HG03442 (cell line): Measurements from ENCODE around the gene RGS12.

Source experiments
- ATAC-seq: cut with Tn5 transposase; IDR thresholded peaks from one replicate; pipeline ENCODE4 v1.9.1; 2021; ENCODE audit warnings: mild to moderate bottlenecking, moderate library complexity; ENCODE audit not compliant: unreplicated experiment

The RGS12 gene

DNA sequence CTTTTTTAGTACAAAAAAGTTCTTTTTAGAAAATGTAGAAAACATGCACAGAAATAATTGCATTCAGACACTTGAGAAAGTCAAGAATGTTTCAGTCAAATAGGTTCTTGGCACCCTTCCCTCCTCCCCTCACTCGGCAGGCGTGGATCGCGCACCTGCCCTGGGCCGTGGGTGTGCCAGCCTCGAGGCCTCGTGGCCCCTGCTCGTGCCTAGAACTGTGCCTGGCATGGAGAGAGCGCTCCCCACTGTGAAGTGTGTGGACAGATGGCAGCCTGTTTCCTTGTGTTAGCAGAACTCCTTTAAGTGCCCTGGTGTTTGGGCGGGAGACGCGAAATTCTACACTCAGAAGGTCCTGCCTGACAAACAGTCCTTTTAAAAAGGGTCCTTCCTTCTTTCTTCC lies 14.7 kb downstream of the RGS12 start:
- ATAC-seq: no peak

DNA sequence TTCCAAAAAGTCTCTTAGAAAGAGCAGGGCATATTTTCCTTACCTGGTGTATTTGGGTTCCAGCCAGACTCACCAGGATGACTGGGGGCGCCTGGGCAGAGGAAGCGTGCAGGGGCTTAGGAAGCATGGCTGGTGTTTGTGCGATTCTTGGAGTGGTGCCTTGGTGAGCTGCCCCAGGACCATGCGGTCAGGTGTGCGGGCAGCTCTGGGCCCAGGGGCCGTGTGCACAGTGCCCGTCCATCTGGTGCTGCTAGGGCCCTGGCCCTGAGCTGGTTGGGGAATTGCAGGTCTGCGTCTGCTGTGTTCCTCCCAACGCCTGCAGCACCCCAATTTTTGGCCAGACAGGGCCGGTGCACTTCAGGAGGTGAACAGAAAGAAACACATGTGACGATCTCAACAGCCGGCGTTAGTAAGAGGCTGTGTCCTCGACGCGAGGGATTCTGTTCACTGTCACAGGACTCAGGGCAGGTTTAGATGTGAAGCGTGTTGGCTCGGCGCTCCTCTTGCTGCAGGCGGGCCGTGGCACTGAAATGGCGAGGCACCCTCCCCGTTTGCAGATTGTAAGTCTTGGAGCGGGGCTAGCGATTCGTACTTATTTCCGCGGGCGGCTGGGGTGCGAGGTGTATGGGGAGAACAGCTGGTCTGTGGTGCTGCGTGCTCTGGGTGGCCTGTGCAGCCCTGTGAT lies 15.2 kb downstream of the RGS12 start:
- no peak for ATAC-seq

DNA sequence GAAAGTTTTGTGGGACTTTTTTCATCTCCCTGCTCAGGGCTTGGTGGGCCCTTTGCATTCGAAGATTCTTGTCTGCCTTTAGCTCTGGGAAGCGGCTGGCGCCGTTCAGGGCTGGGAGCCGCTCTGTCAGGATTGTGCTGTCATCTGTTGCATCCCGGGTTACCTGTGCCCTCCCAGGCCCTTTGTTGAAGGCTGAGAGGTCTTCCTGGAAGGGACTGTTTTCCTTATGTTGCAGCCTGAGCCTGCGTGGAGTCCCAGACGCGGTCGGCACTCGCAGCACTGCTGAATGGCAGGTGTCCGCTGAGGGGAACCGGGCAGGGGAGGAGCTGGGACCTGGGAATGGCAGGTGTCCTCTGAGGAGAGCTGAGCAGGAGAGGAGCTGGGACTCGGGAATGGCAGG lies 15.9 kb downstream of the RGS12 start:
- no peak for ATAC-seq

DNA sequence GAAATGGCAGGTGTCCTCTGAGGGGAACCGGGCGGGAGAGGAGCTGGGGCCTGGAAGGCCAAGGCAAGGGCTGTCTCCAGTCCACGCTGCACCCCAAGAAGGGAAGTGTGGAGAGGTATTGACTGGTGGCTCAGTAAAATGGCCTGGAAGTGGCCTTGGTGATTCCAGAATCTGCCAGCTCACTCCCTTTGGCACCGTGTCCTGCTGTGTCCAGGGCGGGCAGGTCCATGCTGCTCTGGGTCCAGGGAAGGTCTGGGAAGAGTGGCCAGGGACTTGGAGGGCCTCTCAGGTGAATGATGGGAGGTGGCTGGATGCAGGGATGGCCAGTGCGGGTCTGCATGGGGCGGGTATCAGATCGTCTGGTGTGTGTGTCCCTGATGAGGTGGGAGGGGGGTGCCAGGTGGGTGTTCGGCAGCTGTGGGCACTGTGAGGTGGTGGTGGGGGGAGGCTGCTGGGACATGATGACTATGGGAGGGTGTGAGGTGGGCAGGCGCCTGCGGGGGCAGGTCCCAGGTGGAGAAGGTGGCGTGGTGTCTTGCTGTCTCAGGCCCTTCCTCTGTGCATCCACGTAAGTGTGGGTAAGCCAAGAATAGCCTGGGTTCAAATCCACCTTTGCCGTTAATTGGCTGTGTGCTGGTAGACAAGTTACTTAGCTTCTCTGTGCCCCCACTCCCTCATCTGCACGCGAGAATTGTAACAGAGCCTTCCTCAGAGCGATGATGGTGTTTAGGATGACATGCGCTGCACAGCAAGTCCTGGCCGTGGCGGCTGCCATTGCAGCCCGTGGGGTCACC lies 17.7 kb downstream of the RGS12 start:
- no peak for ATAC-seq

DNA sequence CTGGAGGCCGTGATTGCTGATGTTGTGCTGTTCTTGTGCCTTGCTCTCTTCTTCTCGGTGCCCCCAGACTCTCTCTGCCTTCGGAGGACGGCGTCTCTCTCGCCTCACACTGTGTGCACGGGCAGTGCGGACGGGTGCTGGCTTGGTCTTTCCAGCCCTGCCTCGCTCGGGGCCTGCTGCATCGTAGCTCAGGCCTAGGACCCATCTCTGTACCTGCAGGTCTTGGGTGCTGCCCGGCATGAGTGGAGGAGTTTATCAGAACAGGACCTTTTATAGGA lies 18.2 kb downstream of the RGS12 start:
- ATAC-seq: no peak

DNA sequence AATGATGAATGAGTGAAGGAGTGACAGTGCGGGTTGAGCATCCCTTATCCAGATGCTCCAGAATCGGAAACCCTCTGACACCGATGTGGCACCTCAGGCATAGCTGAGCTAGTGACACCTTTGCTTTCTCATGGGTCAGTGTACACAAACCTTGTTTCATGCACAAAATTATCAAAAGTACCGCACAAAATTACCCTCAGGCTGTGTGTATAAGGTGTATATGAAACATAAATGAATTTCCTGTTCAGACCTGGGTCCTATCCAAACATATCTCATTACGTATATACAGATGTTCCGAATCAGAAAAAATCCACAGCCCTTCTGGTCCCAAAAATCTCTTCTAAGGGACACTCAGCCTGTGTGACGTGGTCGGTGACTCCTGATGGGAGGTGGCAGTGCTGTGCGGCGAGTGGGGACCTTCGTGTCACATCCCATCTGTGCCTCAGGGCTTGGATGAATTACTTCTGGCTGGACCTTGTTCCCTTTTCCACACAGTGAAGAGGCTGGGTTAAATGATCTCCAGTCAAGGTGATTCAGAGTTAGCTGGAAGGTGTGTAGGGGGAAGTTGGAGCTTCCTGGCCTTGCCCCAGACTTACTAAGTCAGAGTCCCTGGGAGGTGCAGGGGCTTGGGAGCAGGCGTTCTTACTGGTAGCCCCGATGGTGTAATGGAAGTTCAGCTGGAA lies 18.8 kb downstream of the RGS12 start:
- ATAC-seq: no peak

DNA sequence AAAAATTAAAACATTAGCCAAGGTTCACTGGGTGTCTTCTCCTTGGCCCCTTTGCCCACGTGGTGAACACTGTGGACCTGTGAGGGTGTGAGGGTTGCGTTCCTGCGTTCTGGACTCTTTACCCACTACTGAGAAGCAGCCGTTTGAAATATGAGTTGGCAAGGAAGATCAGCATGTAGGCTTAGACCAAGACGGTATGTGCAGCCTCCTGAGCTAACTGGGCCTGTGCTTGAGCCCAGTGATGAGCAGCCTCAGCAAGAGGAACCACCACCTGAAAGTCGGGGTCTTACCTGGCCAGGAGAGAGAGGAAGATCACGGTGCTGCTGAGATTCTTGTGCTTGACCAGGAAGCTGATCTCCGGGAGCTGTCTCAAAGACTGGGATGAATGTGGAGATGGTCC lies 19.5 kb downstream of the RGS12 start:
- no peak for ATAC-seq

DNA sequence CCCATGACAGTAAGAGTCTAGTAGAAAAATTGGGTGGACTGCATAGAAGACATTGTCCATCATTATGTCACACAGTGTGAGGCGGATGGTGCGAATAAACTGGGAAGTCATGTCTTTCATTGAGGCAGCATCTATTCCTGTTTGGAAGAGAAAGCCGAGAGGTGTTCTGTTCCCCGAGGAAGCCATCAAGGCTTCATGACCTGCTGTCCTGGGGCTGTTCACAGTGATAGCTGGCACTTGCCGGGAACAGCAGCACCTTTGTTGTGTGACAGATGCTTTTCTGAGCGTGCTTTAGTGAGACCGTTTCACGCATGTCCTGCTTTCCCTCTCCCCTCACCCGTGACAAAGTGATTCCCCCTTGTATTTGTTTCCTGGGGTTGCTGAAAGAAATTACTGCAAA lies 20.3 kb downstream of the RGS12 start:
- ATAC-seq: no peak

DNA sequence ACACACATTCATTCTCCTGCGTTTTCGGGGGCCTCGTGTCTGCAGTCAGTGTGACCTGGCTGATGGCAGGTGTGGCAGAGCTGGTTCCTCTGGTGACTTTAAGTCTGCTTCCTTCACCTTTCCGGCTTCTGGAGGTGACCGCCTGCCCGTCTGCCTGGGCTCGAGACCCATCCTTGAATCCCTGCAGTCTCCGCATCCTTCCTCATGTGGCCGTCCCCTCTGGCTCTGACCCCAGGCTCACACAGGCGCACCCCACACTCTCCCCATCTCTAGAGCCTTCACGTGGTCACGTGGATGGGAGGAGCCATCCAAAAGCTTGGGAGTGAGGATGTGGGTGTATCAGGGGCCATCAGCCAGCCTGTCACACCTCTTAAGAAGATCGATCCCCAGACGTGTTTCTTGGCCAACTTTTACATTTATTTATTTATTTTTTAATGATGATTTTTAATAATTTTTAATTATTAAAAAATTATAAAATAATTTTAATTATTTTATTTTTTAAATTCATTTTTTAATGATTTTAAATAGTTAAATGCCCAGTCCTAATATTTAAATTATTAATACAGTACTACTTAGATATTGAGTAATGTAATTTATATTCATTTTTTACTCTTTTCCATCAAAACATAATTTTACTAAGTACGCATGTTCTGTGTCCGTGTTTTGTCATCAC lies 20.9 kb downstream of the RGS12 start:
- no peak for ATAC-seq

DNA sequence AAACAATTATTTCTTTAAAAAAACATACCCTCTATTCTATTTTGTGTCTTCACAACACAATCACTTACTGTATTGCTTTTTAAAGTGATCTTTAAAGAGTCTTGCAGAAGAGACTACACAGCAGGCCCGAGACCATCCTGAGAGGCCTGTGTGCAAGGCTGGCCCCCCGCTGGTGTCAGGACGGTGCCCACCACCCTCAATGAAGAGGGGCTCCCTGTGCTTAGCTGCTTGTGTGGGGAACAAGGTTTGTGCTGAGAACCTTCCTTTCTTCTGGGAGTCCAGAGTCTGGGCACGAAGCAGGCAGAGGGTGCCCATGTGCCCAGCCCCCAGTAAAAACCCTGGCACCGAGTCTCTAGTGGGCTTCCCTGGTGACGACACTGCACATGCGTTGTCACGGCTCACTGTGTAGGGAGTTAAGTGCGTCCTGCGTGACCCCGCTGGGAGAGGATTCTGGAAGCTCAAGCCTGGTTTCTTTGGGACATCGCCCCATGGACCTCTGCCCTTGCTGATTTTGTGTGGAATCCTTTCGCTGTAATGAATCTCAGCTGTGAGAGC lies 22.0 kb downstream of the RGS12 start:
- no peak for ATAC-seq

DNA sequence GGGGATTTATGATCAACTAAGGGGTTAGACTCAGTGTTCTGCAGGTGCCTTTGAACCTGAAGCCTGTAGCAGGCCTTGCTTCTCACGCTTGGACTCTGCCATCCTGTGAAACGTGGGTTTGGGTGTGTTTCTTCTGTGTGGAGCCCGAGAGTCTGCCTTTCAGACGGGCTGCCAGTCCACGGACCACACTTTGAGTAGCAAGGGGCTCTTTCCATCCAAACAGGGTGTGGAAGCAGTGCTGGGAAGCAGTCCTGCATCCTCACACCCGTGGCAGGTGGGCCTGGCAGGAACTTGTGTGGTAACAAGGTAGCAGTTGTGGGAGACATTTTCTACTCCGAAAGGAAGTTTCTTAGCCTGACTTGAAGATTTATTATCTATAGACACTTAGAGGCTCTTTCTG lies 22.7 kb downstream of the RGS12 start:
- ATAC-seq: no peak

DNA sequence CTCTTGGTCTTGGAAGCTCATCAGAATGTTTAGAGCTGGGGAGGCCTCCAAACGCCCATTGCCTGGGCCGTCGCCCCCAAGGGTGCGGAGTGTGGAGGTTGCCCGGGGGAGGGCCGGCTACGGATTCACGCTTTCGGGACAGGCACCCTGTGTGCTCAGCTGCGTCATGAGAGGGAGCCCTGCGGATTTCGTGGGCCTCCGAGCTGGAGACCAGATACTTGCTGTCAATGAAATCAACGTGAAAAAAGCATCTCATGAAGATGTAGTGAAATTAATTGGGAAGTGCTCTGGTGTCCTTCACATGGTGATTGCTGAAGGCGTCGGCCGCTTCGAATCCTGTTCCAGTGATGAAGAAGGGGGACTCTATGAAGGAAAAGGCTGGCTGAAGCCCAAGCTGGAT lies 23.3 kb downstream of the RGS12 start:
- ATAC-seq: no peak

DNA sequence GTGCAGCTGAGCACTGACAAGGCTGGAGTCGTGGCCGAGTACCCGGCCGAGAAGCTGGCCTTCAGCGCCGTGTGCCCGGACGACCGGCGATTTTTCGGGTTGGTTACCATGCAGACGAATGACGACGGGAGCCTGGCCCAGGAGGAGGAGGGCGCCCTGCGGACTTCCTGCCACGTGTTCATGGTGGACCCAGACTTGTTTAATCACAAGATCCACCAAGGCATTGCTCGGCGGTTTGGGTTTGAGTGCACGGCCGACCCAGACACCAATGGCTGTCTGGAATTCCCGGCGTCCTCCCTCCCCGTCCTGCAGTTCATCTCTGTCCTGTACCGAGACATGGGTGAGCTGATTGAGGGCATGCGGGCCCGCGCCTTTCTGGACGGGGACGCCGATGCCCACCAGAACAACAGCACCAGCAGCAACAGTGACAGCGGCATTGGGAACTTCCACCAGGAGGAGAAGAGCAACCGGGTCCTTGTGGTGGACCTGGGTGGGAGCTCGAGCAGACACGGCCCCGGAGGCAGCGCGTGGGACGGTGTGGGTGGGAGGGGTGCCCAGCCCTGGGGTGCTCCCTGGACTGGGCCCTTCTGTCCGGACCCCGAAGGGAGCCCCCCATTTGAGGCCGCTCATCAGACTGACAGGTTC lies 24.3 kb downstream of the RGS12 start:
- no peak for ATAC-seq

DNA sequence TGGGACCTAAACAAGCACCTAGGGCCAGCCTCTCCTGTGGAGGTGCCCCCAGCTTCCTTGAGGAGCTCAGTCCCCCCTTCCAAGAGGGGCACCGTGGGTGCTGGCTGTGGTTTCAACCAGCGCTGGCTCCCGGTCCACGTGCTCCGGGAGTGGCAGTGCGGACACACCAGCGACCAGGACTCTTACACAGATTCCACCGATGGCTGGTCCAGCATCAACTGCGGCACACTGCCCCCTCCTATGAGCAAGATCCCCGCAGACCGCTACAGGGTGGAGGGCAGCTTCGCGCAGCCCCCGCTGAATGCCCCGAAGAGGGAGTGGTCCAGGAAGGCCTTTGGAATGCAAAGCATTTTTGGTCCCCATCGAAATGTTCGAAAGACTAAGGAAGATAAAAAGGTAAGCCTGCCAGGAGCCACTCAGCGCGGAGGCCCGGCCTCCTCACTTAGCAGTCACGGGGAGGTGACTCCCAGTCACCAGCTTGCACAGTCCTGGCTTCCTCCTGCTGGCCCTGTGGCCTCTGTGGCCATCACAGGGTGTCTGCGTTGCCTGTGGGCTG lies 24.9 kb downstream of the RGS12 start:
- no peak for ATAC-seq

DNA sequence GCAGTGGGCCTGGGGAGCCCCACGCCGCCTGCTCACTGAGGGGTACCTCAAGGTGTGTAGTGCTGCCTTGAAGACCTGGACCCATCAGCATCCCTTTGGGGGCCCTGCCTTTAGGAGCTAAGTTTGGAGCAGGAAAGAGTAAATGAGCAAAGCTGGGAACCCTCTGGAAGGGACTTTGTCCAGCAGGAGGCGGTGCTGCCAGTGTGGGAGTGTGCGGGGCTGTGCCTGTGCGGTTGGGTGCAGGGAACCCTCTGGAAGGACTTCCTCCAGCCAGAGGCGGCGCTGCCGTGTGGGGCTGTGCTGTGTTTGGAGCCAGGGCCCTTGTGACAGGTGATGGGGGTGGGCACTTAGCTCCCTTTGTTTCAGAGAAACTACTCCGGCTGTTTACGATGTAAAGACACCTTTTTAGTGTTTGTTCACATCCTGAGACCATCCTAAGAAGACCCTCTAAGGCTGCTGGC lies 25.8 kb downstream of the RGS12 start:
- no peak for ATAC-seq

DNA sequence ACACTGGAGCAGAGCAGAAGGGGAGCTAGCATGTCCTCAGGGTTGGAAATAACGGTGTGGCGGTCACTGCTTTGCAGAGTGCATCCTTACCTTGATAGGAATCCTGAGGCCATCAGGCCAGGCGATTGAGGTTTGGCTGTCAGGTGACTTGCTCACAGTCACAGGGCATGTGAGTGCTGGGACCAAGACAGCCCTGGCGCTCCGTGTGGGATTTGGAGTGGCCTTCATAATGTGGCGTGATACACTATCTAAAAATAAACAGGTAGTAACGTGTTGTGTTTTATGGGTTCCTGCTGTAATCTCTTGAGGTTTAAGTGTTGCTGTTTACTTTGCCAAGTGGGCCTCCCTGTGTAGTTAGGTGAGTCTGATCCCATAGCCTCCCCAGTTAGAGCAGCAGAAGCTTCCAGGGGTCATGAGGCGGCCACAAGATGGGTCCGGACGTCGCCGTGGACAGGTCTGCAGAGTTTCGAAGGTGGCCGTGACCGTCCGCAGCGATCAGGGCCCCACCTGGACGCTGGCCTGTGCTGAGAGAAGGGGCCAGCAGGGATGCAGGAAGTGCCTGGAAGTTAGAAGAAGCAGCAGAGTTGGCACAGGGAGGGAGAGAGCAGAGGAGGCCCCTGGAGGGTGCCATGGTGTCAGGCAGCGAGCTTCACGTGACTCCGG lies 27.7 kb downstream of the RGS12 start:
- no peak for ATAC-seq

DNA sequence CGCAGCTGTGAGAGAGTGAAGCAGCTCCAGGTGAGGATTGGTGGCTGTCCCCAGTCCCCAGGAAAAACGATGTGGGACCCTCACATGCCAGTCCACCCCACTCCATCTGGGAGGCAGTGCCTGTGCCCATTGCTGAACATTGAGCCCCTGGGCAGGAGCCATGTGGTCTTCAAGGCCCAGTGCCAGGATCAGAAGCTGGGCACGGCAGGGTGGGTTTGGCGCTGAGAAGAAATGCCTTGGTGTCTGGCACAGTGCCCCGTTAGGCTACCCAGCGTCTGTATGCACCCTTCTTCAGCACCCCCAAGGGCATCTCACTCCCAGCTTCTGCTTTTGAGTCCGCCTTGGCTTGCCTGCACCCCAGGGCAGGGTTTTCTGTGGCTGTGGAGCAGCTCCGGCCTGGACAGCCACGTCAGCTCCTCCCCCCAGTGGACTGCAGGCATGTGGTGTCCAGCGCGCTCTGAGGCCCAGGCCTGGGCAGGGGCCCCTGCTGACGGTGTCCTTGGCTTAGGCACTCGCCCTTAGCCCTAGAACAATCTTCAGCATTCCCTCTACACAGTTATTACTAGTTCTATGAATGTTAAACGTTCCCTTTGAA lies 28.6 kb downstream of the RGS12 start:
- ATAC-seq: no peak

DNA sequence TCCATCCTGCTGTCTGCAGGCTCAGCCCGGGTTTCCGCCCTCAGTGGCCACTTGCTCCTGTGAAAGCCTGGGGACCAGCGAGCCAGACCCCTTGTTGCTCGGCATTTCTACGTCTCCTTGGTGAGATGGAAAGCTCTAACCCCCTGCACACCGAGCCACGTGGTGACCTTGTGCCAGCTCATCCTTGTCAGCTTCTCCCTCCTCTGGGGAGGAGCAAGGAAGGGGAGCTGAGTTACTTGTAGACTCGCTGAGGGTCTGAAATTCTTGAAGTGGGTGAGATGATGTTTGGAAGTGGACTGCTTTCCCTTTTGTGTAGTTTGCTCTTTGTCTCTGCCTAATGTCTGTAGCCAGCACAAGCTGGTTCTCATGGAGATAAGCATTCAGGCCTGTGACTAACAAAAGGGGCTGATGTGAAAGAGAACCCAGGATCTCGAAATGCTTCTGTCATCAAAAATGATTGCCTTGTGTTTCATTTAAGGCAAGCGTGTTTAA lies 29.3 kb downstream of the RGS12 start:
- no peak for ATAC-seq

DNA sequence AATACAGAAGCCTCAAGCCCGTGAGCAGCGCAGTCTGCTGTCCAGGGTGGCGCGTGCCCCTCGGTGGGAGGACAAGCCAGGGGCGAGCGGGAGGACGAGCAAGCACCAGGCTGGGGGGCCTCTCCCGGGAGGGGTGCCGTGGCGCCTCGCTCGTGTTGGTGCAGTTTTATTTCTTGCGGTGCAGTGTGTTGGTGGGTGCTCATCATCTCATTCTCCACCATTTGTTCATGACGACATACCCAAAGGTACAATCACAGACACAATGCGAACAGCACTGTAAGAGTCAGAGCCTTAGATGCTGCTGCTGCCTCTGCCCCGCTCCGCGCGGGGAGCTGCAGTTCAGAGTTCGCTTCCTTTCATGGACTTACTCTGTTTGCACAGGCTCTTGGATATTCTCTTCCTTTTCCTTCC lies 30.3 kb downstream of the RGS12 start:
- no peak for ATAC-seq
